ENCODE measurements around the gene PYM1. TPM values are rescaled to one million over a fixed set of nuclear protein-coding genes. Genes with fewer than 3 reads are reported as not detected.

PYM1 gene
- total and polyA plus RNA-seq, 2 of the 13 experiments (the other 11 are each of a cell fraction or from before 2014, with no cell fraction given), result 44.0 to 51.8 TPM

- in situ Hi-C loops (cut with HindIII; ENCODE audit: extremely low pct_ligation_motif_present, low pct_unique_long_range_greater_than_20kb) (loop anchor here (5.0 kb wide), 1 partner anchor 197 kb away; no protein-coding TSS in a partner anchor), intact Hi-C loops (cut with micrococcal nuclease; ENCODE audit: unreplicated experiment) (loop anchor here (5.0 kb wide), 1 partner anchor 197 kb away; no protein-coding TSS in a partner anchor)
- ChIA-PET CTCF (ENCODE audit: low intra/inter-chr PET ratio, low total read pairs) (no interaction called here), POLR2A (no interaction called here)
- Histone ChIP-seq H4K20me1 (ENCODE audit: insufficient read depth, low read length) (no peaks in the 10 kb centered on the region), H3K4me3 (replicated peaks in 1 of 3; ENCODE audit: insufficient read depth in 1 of 3, low read depth in 2 of 3, low read length in 3 of 3) (no peak overlapping the region), H3K36me3 (replicated peaks in 1 of 2; ENCODE audit: control insufficient read depth in 1 of 2, insufficient read depth in 2 of 2, low read length in 2 of 2) (no peaks in the 10 kb centered on the region), H2AFZ (ENCODE audit: low read length) (no peak overlapping the region), H3K27ac (ENCODE audit: extremely low read length, insufficient read depth, low read length) (no peak overlapping the region), H3K4me2 (ENCODE audit: low read depth, low read length) (no peak overlapping the region), H3K9me3 (ENCODE audit: low read length) (no peaks in the 10 kb centered on the region), H3K4me1 (ENCODE audit: insufficient read depth, low read length) (peaks cover 38% of the 10 kb centered on the region), H3K9ac (ENCODE audit: insufficient read depth, low read depth, low read length) (no peak overlapping the region), H3K27me3 (ENCODE audit: control insufficient read depth in 1 of 2, insufficient read depth in 2 of 2, low read length in 2 of 2) (peaks cover 0 to 11% of the 10 kb centered on the region in 2 experiments; a peak in 1 of 5 replicates), H3K79me2 (ENCODE audit: insufficient read depth, low read length) (no peaks in the 10 kb centered on the region)
- FAIRE-seq (no peak), DNase-seq (ENCODE audit: low spot score) (no peak), ATAC-seq (no peak)
- WGBS (ENCODE audit: low lambda C conversion rate), result 90% methylated on average over 1 of the region's 1 CpG
- TF ChIP-seq ZNF337 (CRISPR knock-in tag; IDR thresholded peaks at IDR 0.05; ENCODE audit: borderline replicate concordance, low read depth) (no peak), SMYD3 (CRISPR knock-in tag; IDR thresholded peaks at IDR 0.05) (no peak), FOXP1 (IDR thresholded peaks at IDR 0.05) (no peak), FOXP1 (CRISPR knock-in tag; IDR thresholded peaks at IDR 0.05) (no peak), ZNF761 (CRISPR knock-in tag; conservative IDR thresholded peaks at IDR 0.05) (no peak), ZNF354B (CRISPR knock-in tag; IDR thresholded peaks at IDR 0.05) (no peak), ZBTB43 (CRISPR knock-in tag; conservative IDR thresholded peaks at IDR 0.05) (no peak), MIER2 (CRISPR knock-in tag; IDR thresholded peaks at IDR 0.05) (no peak)
- BruUV-seq (replicated peaks), result no TSS peak
These were observed 7.1 kb upstream of the PYM1 start for GRCh38 chr12:55934773-55935172.

Measured in HepG2 (cell line).